Stomach smooth muscle (tissue), 2 donors: ENCODE measurements around the gene DEPDC5.
"Not testable (repeated sequence)": the region's sequence is repeated elsewhere in the genome, so short reads cannot be mapped to it uniquely, and the experiment has no call there.

Experiments
- H3K27ac ChIP-seq: one replicate; pipeline ENCODE4 v1.7.0; 2013; ENCODE audit warnings: mild to moderate bottlenecking, low read length, inconsistent platforms
- H3K27me3 ChIP-seq, 2 donors: one replicate each; pipeline ENCODE4 v1.7.0; 2013; ENCODE audit warnings: low read length in 2 of 2; ENCODE audit not compliant: insufficient read depth in 2 of 2, control insufficient read depth in 1 of 2
- H3K36me3 ChIP-seq, 2 donors: one replicate each; pipeline ENCODE4 v1.7.0; 2013; ENCODE audit warnings: low read length in 2 of 2; ENCODE audit not compliant: control insufficient read depth in 2 of 2, insufficient read depth in 2 of 2
- H3K4me1 ChIP-seq: one replicate; pipeline ENCODE4 v1.7.0; 2013; ENCODE audit warnings: low read length; ENCODE audit not compliant: control insufficient read depth, insufficient read depth
- H3K4me3 ChIP-seq, 2 donors: one replicate each; pipeline ENCODE4 v1.7.0; 2013; ENCODE audit warnings: low read length in 2 of 2
- H3K9ac ChIP-seq, 2 donors: one replicate each; pipeline ENCODE4 v1.7.0; 2013; ENCODE audit warnings: low read length in 2 of 2, mild to moderate bottlenecking in 1 of 2
- H3K9me3 ChIP-seq, 2 donors: one replicate each; pipeline ENCODE4 v1.7.0; 2013; ENCODE audit warnings: low read length in 2 of 2; ENCODE audit not compliant: control insufficient read depth in 2 of 2
- donor health status: healthy.
- donor health status: Pancreatic carcinoma.

DEPDC5 gene

DNA sequence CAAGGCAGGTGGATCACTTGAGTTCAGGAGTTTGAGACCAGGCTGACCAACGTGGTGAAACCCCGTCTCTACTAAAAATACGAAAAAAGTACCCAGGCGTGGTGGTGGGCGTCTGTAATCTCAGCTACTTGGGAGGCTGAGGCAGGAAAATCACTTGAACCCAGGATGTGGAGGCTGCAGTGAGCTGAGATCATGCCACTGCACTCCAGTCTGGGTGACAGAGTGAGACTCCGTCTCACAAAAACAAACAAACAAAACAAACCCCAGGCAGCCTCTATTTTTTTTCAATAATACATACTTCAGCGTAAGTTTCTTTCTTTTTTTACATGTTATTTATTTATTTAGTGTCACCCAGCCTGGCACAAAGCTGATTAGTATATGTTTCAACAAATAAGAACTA lies 60.1 kb downstream of the DEPDC5 start:
- H3K36me3 ChIP-seq = peaks cover 32 to 33% of the 10 kb centered on the region in 2 donors

DNA sequence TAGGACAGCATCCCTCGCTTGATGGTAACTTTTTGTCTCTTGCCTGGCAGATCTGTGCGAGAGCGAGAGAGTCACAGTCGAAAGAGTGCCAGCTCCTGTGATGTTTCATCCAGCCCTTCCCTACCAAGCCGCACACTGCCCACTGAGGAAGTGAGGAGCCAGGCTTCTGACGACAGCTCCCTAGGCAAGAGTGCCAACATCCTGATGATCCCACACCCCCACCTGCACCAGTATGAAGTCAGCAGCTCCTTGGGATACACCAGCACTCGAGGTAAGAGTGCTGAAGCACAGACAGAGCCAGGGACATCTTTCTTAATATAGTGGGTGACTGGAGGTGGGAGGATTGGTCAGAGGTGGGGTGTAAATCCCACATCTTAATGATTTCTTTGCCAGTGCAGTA lies 61.1 kb downstream of the DEPDC5 start:
- H3K9ac ChIP-seq = no peak overlapping the region
- no peaks in the 10 kb centered on the region for H3K9me3 ChIP-seq
- H3K4me3 ChIP-seq = no peak overlapping the region
- H3K27me3 ChIP-seq = no peaks in the 10 kb centered on the region
- no peak overlapping the region for H3K27ac ChIP-seq
- no peaks in the 10 kb centered on the region for H3K4me1 ChIP-seq
- peaks cover 37 to 38% of the 10 kb centered on the region in 2 donors for H3K36me3 ChIP-seq

More for the DNA sequence above, 60.1 kb downstream of the DEPDC5 start:
- not testable (repeated sequence) for H3K27ac ChIP-seq, H3K9me3 ChIP-seq, H3K27me3 ChIP-seq, H3K4me3 ChIP-seq, H3K4me1 ChIP-seq, H3K9ac ChIP-seq

DNA sequence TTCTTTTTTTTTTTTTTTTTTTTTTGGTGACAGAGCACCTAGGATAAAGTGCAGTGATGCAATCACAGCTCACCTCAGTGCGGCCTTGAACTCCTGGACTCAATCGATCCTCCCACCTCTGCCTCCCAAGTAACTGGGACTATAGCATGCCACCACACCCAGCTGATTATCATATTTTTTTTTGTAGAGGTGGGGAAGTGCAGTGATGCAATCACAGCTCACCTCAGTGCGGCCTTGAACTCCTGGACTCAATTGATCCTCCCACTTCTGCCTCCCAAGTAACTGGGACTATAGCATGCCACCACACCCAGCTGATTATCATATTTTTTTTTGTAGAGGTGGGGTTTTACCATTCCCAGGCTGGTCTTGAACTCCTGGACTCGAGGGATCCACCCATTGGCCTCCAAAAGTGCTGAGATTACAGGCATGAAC lies 61.6 kb downstream of the DEPDC5 start:
- H3K4me1 ChIP-seq = not testable (repeated sequence)

DNA sequence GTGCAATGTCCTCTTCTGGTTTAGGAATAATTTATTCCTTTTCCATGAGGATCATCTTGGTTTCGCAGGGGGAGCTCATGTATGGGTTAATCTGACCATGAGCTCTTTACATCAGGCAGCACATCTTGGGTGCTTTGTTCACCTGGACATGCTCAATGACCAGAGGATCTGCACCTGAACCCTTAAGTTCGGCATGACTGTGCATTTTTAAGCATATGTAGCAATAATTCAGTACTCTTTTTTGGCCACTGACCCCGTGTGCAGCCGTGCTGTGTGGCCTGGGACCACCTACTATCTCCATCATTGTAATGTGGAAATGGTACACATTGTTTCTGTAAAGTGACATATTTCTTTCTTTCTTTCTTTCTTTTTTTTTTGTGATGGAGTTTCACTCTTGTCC lies 62.9 kb downstream of the DEPDC5 start:
- no peaks in the 10 kb centered on the region for H3K9me3 ChIP-seq
- no peak overlapping the region for H3K9ac ChIP-seq
- H3K4me3 ChIP-seq = no peak overlapping the region
- H3K27ac ChIP-seq = no peak overlapping the region
- H3K4me1 ChIP-seq = no peaks in the 10 kb centered on the region
- no peaks in the 10 kb centered on the region for H3K27me3 ChIP-seq
- peaks cover 42 to 53% of the 10 kb centered on the region in 2 donors for H3K36me3 ChIP-seq

More for the DNA sequence above, 61.6 kb downstream of the DEPDC5 start:
- H3K36me3 ChIP-seq = peaks cover 37 to 43% of the 10 kb centered on the region in 2 donors
- not testable (repeated sequence) for H3K9me3 ChIP-seq, H3K27me3 ChIP-seq, H3K9ac ChIP-seq, H3K27ac ChIP-seq, H3K4me3 ChIP-seq

DNA sequence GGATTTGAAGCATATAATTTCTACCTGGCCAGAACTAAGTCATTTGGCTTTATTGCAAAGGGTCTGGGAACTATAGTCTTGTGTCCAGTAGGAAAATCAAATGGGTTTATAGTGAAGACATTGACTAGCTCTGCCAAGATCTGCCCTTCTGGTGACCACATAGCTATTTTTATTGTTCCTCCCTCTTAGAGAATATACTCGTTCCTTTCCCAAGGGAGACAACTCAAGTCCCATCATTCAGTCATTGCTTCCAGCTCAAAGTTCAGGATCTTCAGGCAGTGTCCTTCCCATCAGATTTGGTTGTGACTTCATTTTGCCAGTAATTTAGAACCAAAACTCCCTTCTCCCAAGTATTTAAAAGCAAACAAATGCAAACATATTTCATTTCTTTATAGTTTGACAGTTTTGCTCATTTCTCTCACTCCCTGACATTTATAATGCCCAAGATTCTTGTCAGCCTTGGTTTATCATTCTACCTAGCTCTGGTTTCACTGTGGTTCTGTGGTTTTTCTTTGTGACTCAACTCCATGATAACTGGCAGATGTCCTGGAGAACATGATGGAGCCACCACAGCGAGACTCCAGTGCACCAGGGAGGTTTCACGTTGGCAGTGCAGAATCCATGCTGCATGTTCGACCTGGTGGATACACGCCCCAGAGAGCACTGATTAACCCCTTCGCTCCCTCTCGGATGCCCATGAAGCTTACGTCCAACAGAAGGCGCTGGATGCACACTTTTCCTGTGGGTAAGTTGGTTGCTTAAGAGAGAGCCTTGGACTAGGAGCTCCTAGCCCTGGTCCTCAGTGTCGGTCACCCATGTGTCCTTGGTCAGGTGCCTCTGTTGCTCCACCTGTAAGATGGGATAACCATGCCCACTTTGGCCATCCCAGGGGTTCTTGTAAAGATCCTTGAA lies 64.9 kb downstream of the DEPDC5 start:
- no peaks in the 10 kb centered on the region for H3K4me1 ChIP-seq
- peaks cover 56 to 64% of the 10 kb centered on the region in 2 donors for H3K36me3 ChIP-seq
- H3K27ac ChIP-seq = no peak overlapping the region
- H3K9me3 ChIP-seq = no peaks in the 10 kb centered on the region
- H3K27me3 ChIP-seq = no peaks in the 10 kb centered on the region
- no peak overlapping the region for H3K4me3 ChIP-seq
- no peak overlapping the region for H3K9ac ChIP-seq

DNA sequence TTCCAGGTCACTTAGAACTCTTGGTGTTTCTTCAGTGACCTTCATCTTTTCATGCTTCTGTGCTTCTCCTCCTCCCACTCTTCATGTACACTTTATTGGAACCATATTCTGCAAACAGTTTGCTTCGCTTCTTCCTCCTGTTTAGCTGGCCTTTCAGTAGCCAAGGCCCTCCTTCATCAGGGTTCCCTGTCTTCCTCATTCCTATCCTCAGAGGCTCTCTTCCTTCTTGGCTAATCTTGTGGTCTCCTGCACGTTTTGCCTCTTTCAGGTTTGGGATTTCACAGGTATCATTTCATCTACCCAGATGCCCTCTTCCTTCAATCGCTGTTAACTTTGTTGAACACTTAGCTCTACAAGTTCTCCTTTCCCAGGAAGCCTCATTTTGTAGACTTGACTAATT lies 66.8 kb downstream of the DEPDC5 start:
- peaks cover 51 to 64% of the 10 kb centered on the region in 2 donors for H3K36me3 ChIP-seq
- H3K27me3 ChIP-seq = no peaks in the 10 kb centered on the region
- H3K4me3 ChIP-seq = no peak overlapping the region
- no peak overlapping the region for H3K27ac ChIP-seq
- H3K4me1 ChIP-seq = no peaks in the 10 kb centered on the region
- no peak overlapping the region for H3K9ac ChIP-seq
- H3K9me3 ChIP-seq = no peaks in the 10 kb centered on the region

DNA sequence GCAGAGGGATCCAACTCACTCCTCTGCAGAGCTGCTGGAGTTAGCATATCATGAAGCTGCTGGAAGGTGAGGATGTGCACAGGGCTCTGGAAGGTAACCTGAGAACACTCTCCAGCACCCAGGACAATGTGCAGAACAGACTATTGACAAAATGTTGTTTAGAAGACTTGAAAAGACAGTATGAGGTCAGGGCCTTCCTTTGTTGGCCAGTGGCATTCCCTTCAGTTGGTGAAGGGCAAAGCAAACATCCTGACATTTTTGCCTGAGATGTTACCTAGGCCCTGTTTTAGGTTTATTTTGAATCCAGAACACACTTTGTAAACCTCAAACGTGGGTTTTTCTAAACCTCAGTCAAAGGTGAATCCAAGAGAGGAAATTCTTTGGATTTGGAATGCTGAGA lies 67.8 kb downstream of the DEPDC5 start:
- no peak overlapping the region for H3K27ac ChIP-seq
- no peak overlapping the region for H3K4me3 ChIP-seq
- H3K9me3 ChIP-seq = no peaks in the 10 kb centered on the region
- H3K27me3 ChIP-seq = no peaks in the 10 kb centered on the region
- H3K9ac ChIP-seq = no peak overlapping the region
- no peaks in the 10 kb centered on the region for H3K4me1 ChIP-seq
- peaks cover 53 to 67% of the 10 kb centered on the region in 2 donors for H3K36me3 ChIP-seq

DNA sequence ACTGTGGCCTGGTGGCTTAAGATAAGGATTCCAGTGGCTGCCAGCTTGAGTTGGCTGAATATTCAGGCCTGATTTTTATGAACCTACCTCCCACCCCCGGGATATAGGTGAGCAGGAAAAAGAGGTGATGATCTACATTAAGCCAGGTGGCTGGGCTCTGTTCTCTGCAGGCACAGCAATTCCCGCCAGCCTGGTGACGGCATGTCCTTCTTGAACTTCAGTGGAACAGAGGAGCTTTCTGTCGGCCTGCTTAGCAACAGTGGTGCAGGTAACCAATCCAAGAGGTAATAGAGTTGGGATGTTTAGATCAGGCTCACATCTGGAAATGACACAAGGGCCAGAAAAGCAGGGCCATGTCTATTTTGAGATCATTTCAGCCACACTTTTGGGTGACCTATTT lies 68.7 kb downstream of the DEPDC5 start:
- peaks cover 47 to 65% of the 10 kb centered on the region in 2 donors for H3K36me3 ChIP-seq
- H3K4me3 ChIP-seq = no peak overlapping the region
- no peak overlapping the region for H3K9ac ChIP-seq
- H3K9me3 ChIP-seq = no peaks in the 10 kb centered on the region
- no peaks in the 10 kb centered on the region for H3K27me3 ChIP-seq
- no peak overlapping the region for H3K27ac ChIP-seq
- no peaks in the 10 kb centered on the region for H3K4me1 ChIP-seq

DNA sequence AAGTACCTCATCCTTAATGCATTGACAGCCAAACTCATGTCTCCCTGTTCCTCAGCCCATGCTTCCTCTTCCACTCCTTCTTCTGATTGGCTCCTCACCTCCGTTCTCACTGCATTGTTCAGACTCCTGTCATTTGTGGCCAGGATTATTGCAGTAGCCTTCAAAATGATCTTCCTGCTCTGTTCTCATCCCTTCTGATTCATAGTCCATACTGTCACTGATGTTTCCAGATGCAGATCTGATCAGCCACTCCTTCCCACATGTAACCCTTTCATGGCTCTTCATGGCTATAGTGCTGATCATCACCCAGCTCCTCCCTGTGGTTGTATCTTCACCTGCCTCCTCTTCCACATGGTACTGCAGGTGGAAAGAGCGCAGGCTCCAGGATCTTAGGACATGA lies 71.7 kb downstream of the DEPDC5 start:
- H3K9me3 ChIP-seq = no peaks in the 10 kb centered on the region
- H3K36me3 ChIP-seq = peaks cover 36 to 48% of the 10 kb centered on the region in 2 donors
- H3K27me3 ChIP-seq = no peaks in the 10 kb centered on the region
- H3K4me3 ChIP-seq = no peak overlapping the region
- no peak overlapping the region for H3K27ac ChIP-seq
- no peaks in the 10 kb centered on the region for H3K4me1 ChIP-seq
- H3K9ac ChIP-seq = no peak overlapping the region

DNA sequence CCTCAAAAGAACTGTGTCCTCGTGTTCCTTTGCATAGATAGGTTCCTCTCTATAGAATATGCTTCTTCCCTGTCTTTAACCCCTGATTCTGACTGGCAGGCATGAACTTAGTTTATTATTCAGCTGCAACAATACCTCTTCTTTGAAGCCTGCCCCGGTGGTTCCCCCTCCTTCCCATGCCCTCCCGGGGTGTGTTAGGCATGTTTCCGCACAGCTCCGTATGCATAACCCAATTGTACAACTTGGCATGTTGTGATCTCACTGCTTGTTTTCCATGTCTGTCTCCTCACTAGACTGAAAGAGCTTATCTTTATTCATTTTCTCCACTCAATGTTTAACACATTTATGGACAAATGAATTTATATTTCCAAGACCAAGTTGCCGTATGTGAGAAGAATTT lies 72.6 kb downstream of the DEPDC5 start:
- Histone ChIP-seq H3K4me1 (no peaks in the 10 kb centered on the region), H3K9ac (no peak overlapping the region), H3K9me3 (no peaks in the 10 kb centered on the region), H3K36me3 (peaks cover 27 to 39% of the 10 kb centered on the region in 2 donors), H3K27me3 (no peaks in the 10 kb centered on the region), H3K4me3 (no peak overlapping the region), H3K27ac (no peak overlapping the region)

DNA sequence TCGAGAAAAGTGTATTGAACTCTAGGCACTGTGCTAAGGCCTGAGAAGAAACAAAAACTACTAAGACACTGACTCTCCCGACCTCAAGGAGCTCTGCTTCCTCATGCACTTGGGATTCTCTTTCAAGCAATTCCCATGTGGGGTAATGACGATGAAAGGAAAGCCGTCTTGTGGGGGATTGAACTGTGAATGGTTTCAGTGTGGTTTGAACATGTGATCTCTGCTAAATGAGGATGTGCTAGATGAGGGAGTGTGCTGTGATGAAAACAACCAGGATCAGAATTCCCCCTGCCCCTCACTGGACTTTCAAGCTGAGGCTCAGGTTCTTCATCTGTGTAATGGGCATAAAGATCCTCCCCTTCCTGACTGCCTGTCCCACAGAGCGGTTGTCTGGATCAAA lies 74.9 kb downstream of the DEPDC5 start:
- Histone ChIP-seq H3K4me3 (no peak overlapping the region), H3K9me3 (no peaks in the 10 kb centered on the region), H3K9ac (no peak overlapping the region), H3K27ac (no peak overlapping the region), H3K36me3 (peaks cover 14 to 22% of the 10 kb centered on the region in 2 donors), H3K4me1 (no peaks in the 10 kb centered on the region), H3K27me3 (no peaks in the 10 kb centered on the region)
